Kidney capillary endothelial cell (primary cell): ENCODE data around the gene NUMA1.

Source experiments
- DNase-seq: peaks from one replicate; pipeline ENCODE4 v3.0.0-alpha.2; 2018; ENCODE audit warnings: low spot score

The NUMA1 gene

GRCh38 chr11:72080326-72081183 lies at the start of gene NUMA1, which contains the start of gene LRRC51:
NUMA1 (minus strand) TSS chr11:72080542; CDS start chr11:72035943, 44,599 bp downstream.
LRRC51 (plus strand) TSS chr11:72080850; CDS start chr11:72089084, 8,234 bp downstream.
- DNase-seq = peak; percentile 99

- DNase-seq = no peak
Measured at GRCh38 chr11:72129381-72129780, 49.0 kb upstream of the NUMA1 start.

- DNase-seq = no peak
Measured at GRCh38 chr11:72127923-72128322, 47.6 kb upstream of the NUMA1 start.

GRCh38 chr11:72125956-72126355 lies 45.6 kb upstream of the NUMA1 start:
- no peak for DNase-seq

GRCh38 chr11:72124046-72124445 lies 43.7 kb upstream of the NUMA1 start:
- no peak for DNase-seq

GRCh38 chr11:72123117-72123653 lies 42.8 kb upstream of the NUMA1 start:
- DNase-seq = no peak

- DNase-seq = no peak
Measured at GRCh38 chr11:72122607-72123006, 42.3 kb upstream of the NUMA1 start.

- no peak for DNase-seq
Measured at GRCh38 chr11:72120930-72121329, 40.6 kb upstream of the NUMA1 start.

- no peak for DNase-seq
Measured at GRCh38 chr11:72119198-72119597, 38.9 kb upstream of the NUMA1 start.

GRCh38 chr11:72116019-72116755 lies 35.8 kb upstream of the NUMA1 start:
- DNase-seq = no peak

GRCh38 chr11:72114570-72114969 lies 34.2 kb upstream of the NUMA1 start:
- DNase-seq = no peak

GRCh38 chr11:72112978-72113808 lies 32.9 kb upstream of the NUMA1 start:
- DNase-seq = no peak

- DNase-seq = peak; percentile 100
Measured at GRCh38 chr11:72112143-72112977, 32.0 kb upstream of the NUMA1 start, which contains the start of gene ANAPC15. ANAPC15 (minus strand) TSS chr11:72112695; CDS start chr11:72111276, 1,419 bp downstream.

GRCh38 chr11:72111300-72112142 lies 31.2 kb upstream of the NUMA1 start:
- DNase-seq = no peak

- DNase-seq = no peak
Measured at GRCh38 chr11:72105888-72106287, 25.5 kb upstream of the NUMA1 start, which contains the start of gene TOMT. TOMT (plus strand) TSS chr11:72105924; CDS start chr11:72105952, 28 bp downstream.

GRCh38 chr11:72103754-72104167 lies 23.4 kb upstream of the NUMA1 start:
- no peak for DNase-seq

GRCh38 chr11:72102946-72103753 lies 22.8 kb upstream of the NUMA1 start, which contains the start of gene LAMTOR1:
LAMTOR1 (minus strand) TSS chr11:72103297; CDS start chr11:72103224, 73 bp downstream.
- DNase-seq = peak; percentile 99

- no peak for DNase-seq
Measured at GRCh38 chr11:72102631-72102945, 22.2 kb upstream of the NUMA1 start.

GRCh38 chr11:72102162-72102561 lies 21.8 kb upstream of the NUMA1 start:
- DNase-seq = no peak
